HAP-1 (cell line): ENCODE data around the gene KISS1R.
"Not testable (repeated sequence)": the region's sequence is repeated elsewhere in the genome, so short reads cannot be mapped to it uniquely, and the experiment has no call there.

Source experiments
- DNase-seq, 2 experiments: peaks; one replicate each; pipeline ENCODE4 v3.0.0-alpha.2; 2016 to 2020; ENCODE audit warnings: low spot score in 2 of 2
- H3K27me3 ChIP-seq: fragments of 250-450 bp; sonication (Bioruptor Pico); 2 replicates; pipeline ENCODE4 v1.5.1; 2020; ENCODE audit warnings: low read depth, mild to moderate bottlenecking, moderate library complexity
- H3K36me3 ChIP-seq: fragments of 250-450 bp; sonication (Bioruptor Pico); replicated peaks from 2 replicates; pipeline ENCODE4 v1.5.1; 2020; ENCODE audit warnings: mild to moderate bottlenecking
- H3K4me1 ChIP-seq: fragments of 250-450 bp; sonication (Bioruptor Pico); 2 replicates; pipeline ENCODE4 v1.5.1; 2020; ENCODE audit warnings: mild to moderate bottlenecking
- H3K4me3 ChIP-seq: fragments of 250-450 bp; sonication (Bioruptor Pico); 2 replicates; pipeline ENCODE4 v1.5.1; 2020; ENCODE audit warnings: mild to moderate bottlenecking, moderate library complexity
- H3K9me3 ChIP-seq: fragments of 250-450 bp; sonication (Bioruptor Pico); 2 replicates; pipeline ENCODE4 v1.5.1; 2020; ENCODE audit warnings: mild to moderate bottlenecking, moderate library complexity
- in situ Hi-C: fragments of 300-500 bp; cut with MboI; formaldehyde crosslinking; loops from 3 replicates; pipeline ENCODE4 v1.14.3; 2020; ENCODE audit warnings: low sequenced_read_pairs, inconsistent platforms, mixed read lengths

Gene KISS1R

GRCh38 chr19:876780-877314 lies 40.3 kb upstream of the KISS1R start:
- Histone ChIP-seq H3K27me3 (no peaks in the 10 kb centered on the region), H3K36me3 (peaks cover 52% of the 10 kb centered on the region), H3K9me3 (no peaks in the 10 kb centered on the region), H3K4me3 (no peak overlapping the region), H3K4me1 (peaks cover 7% of the 10 kb centered on the region)
- DNase-seq = no peak
- in situ Hi-C loops = no loop called here

DNA sequence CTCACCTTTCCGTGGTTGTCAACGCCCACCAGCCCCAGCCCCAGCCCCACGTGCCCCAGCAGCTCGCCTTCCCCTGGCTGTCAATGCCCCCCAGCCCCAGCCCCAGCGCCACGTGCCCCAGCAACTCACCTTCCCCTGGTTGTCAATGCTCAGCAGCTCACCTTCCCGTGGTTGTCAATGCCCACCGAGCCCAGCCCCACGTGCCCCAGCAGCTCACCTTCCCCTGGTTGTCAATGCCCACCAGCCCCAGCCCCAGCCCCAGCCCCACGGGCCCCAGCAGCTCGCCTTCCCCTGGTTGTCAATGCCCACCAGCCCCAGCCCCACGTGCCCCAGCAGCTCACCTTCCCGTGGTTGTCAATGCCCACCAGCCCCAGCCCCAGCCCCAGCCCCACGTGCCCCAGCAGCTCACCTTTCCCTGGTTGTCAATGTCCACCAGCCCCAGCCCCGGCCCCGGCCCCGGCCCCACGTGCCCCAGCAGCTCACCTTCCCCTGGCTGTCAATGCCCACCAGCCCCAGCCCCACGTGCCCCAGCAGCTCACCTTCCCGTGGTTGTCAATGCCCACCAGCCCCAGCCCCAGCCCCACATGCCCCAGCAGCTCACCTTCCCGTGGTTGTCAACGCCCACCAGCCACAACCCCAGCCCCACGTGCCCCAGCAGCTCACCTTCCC lies 39.0 kb upstream of the KISS1R start:
- H3K4me3 ChIP-seq, in situ Hi-C loops, DNase-seq, H3K27me3 ChIP-seq, H3K4me1 ChIP-seq, H3K9me3 ChIP-seq: not testable (repeated sequence)
- peaks cover 58% of the 10 kb centered on the region for H3K36me3 ChIP-seq

DNA sequence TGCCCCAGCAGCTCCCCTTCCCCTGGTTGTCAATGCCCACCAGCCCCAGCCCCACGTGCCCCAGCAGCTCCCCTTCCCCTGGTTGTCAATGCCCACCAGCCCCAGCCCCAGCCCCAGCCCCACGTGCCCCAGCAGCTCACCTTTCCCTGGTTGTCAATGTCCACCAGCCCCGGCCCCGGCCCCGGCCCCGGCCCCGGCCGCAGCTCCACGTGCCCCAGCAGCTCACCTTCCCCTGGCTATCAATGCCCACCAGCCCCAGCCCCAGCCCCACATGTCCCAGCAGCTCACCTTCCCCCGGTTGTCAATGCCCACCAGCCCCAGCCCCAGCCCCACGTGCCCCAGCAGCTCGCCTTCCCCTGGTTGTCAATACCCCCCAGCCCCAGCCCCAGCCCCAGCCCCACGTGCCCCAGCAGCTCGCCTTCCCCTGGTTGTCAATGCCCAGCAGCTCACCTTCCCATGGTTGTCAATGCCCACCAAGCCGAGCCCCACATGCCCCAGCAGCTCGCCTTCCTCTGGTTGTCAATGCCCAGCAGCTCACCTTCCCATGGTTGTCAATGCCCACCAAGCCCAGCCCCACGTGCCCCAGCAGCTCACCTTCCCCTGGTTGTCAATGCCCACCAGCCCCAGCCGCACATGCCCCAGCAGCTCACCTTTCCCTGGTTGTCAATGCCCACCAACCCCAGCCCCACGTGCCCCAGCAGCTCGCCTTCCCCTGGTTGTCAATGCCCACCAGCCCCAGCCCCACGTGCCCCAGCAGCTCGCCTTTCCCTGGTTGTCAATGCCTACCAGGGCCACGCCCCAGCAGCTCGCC lies 38.2 kb upstream of the KISS1R start:
- peaks cover 57% of the 10 kb centered on the region for H3K36me3 ChIP-seq
- H3K27me3 ChIP-seq, H3K4me3 ChIP-seq, in situ Hi-C loops, H3K9me3 ChIP-seq, H3K4me1 ChIP-seq, DNase-seq: not testable (repeated sequence)

GRCh38 chr19:879711-880438 lies 37.3 kb upstream of the KISS1R start:
- no peak for DNase-seq
- in situ Hi-C loops = no loop called here
- Histone ChIP-seq H3K4me1 (no peaks in the 10 kb centered on the region), H3K9me3 (no peaks in the 10 kb centered on the region), H3K27me3 (no peaks in the 10 kb centered on the region), H3K4me3 (no peak overlapping the region), H3K36me3 (peaks cover 54% of the 10 kb centered on the region)

DNA sequence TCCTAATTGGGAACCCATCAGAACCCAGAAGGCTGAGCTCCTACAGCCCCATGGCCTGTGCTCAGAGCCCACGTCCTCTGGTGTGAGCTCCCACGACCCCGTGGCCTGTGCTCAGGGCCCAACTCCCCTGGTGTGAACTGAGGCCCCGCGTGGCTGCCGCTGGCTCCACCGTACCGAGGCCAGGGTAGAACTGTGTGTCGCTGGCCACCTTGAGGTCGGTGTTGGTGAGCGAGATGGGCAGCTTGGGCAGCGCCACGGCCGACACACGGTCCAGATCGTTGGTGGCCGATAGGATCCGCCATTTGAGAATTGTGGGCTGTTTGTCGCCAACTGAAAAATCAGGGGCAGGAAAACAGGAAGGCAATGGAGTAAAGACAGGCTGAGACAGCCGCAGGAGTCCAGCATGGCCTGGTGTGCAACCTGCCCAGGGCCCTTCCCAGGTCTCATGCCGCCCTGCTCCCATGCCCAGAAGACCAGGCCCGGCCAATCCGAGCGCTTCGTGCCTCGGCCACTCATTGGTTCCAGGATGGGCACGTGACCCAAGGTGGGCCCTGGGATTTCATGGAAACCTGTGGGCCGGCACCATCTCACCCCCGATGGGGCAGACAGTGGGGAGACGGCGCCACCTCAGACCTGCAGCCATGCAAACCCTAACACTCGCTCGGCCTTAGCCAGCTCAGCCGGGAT lies 35.6 kb upstream of the KISS1R start:
- H3K4me3 ChIP-seq = no peak overlapping the region
- no peak for DNase-seq
- H3K4me1 ChIP-seq = no peaks in the 10 kb centered on the region
- peaks cover 54% of the 10 kb centered on the region for H3K36me3 ChIP-seq
- H3K9me3 ChIP-seq = no peaks in the 10 kb centered on the region
- H3K27me3 ChIP-seq = no peaks in the 10 kb centered on the region
- in situ Hi-C loops = no loop called here

DNA sequence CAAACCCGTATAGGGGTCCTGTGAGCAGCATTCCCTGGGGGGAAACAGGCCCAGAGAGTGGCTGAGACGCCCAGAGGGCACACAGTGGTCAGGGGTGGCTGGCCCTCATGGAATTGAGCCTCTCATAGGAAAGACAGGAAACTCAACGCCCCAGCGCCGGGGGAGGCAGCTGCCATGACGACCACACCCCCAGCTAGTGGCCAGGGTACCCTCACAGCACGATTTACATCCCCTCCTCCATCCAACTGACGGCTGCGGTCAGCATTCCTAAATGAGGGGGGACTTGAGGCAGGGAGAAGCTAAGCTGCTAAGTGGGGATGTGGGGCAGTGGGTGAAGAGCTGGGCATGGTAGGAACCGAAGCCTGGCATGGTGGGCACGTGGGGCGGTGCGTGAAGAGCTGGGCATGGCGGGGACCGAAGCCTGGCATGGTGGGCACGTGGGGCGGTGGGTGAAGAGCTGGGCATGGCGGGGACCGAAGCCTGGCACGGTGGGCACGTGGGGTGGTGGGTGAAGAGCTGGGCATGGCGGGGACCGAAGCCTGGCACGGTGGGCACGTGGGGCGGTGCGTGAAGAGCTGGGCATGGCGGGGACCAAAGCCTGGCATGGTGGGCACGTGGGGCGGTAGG lies 34.1 kb upstream of the KISS1R start:
- DNase-seq = no peak
- H3K9me3 ChIP-seq = no peaks in the 10 kb centered on the region
- peaks cover 59% of the 10 kb centered on the region for H3K36me3 ChIP-seq
- in situ Hi-C loops = no loop called here
- H3K4me1 ChIP-seq = no peaks in the 10 kb centered on the region
- no peaks in the 10 kb centered on the region for H3K27me3 ChIP-seq
- no peak overlapping the region for H3K4me3 ChIP-seq

- in situ Hi-C loops = no loop called here
- peaks cover 64% of the 10 kb centered on the region for H3K36me3 ChIP-seq
- H3K27me3 ChIP-seq = no peaks in the 10 kb centered on the region
- H3K4me1 ChIP-seq = no peaks in the 10 kb centered on the region
- H3K9me3 ChIP-seq = no peaks in the 10 kb centered on the region
- H3K4me3 ChIP-seq = no peak overlapping the region
- no peak for DNase-seq
Measured at GRCh38 chr19:883661-884211, 33.4 kb upstream of the KISS1R start.

- Histone ChIP-seq H3K36me3 (peaks cover 70% of the 10 kb centered on the region), H3K4me3 (no peak overlapping the region)
- in situ Hi-C loops = no loop called here
Measured at GRCh38 chr19:884420-885211, 32.5 kb upstream of the KISS1R start.

DNA sequence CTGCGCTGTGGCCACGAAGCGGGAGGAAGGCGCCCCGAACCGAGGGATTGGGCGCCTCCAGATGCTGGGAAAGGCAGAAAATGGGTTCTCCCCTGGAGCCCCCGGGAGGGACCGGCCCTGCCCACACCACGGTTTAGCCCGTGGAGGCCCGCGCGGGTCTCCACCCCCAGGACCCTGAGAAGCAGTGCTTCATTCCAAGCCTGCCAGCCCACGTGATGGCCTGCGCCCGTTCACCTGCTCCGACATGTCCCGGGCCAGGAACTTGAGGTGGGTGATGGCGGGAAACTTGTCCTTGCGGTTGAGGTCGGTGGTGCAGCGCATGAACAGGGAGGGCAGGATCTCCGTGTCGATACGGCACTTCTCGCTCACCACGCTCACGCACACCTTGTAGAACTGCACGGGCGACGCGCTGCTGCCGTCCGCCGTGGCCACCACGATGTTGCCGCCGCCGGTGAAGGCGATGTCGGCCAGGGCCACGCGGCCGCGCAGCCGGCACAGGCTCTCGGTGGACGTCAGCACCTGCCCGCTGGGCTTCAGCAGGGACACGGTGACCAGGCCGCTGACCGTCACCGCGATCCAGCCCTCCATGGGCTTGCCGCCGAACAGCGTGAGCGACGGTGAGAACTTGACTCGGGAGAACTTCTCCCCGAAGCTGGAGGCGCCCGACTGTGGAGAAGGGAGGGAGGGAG lies 31.5 kb upstream of the KISS1R start:
- in situ Hi-C loops = no loop called here
- Histone ChIP-seq H3K4me1 (no peaks in the 10 kb centered on the region), H3K36me3 (peaks cover 77% of the 10 kb centered on the region), H3K9me3 (no peaks in the 10 kb centered on the region), H3K27me3 (no peaks in the 10 kb centered on the region), H3K4me3 (no peak overlapping the region)
- DNase-seq = no peak

More at GRCh38 chr19:884420-885211, 32.5 kb upstream of the KISS1R start:
- Histone ChIP-seq H3K27me3 (no peaks in the 10 kb centered on the region), H3K4me1 (no peaks in the 10 kb centered on the region), H3K9me3 (no peaks in the 10 kb centered on the region)
- no peak for DNase-seq

- Histone ChIP-seq H3K27me3 (no peaks in the 10 kb centered on the region), H3K9me3 (no peaks in the 10 kb centered on the region), H3K4me1 (no peaks in the 10 kb centered on the region), H3K36me3 (peaks cover 66% of the 10 kb centered on the region), H3K4me3 (no peak overlapping the region)
- DNase-seq = no peak
- in situ Hi-C loops = no loop called here
Measured at GRCh38 chr19:887072-887471, 30.1 kb upstream of the KISS1R start.

GRCh38 chr19:887599-887998 lies 29.5 kb upstream of the KISS1R start:
- H3K27me3 ChIP-seq = no peaks in the 10 kb centered on the region
- in situ Hi-C loops = no loop called here
- no peak overlapping the region for H3K4me3 ChIP-seq
- DNase-seq = no peak
- peaks cover 61% of the 10 kb centered on the region for H3K36me3 ChIP-seq
- no peaks in the 10 kb centered on the region for H3K4me1 ChIP-seq
- H3K9me3 ChIP-seq = no peaks in the 10 kb centered on the region
